A549 (cell line): ENCODE results near the gene ADAM12.

ENCODE experiments used
- CHD4 ChIP-seq: fragments of 200-600 bp; sonication (generic); IDR thresholded peaks from 2 replicates; pipeline ENCODE4 v1.6.1; 2016; ENCODE audit warnings: antibody characterized with exemption, mild to moderate bottlenecking, borderline replicate concordance
- MAX ChIP-seq: IDR thresholded peaks from 2 replicates; pipeline ENCODE4 v1.6.1; 2012
- PBX3 ChIP-seq: IDR thresholded peaks from 2 replicates; pipeline ENCODE4 v1.6.1; 2012
- SMC3 ChIP-seq: fragments of >200 bp; sonication (Bioruptor Twin); formaldehyde crosslinking; IDR thresholded peaks from 3 replicates; pipeline ENCODE4 v1.6.1; 2018; ENCODE audit warnings: inconsistent platforms

- TF ChIP-seq MAX = no peak
- no peak for TF ChIP-seq CHD4
- TF ChIP-seq PBX3 = no peak
- no peak for TF ChIP-seq SMC3
These were observed 99.5 kb downstream of the ADAM12 start for GRCh38 chr10:126288547-126289493.
